Measurements from ENCODE around the gene YEATS4. TPM values are rescaled to one million over a fixed set of nuclear protein-coding genes. Genes with fewer than 3 reads are reported as not detected.

YEATS4 gene
- total and polyA plus RNA-seq, 2 experiments from 2014 or later, result 64.7 to 90.5 TPM

DNA sequence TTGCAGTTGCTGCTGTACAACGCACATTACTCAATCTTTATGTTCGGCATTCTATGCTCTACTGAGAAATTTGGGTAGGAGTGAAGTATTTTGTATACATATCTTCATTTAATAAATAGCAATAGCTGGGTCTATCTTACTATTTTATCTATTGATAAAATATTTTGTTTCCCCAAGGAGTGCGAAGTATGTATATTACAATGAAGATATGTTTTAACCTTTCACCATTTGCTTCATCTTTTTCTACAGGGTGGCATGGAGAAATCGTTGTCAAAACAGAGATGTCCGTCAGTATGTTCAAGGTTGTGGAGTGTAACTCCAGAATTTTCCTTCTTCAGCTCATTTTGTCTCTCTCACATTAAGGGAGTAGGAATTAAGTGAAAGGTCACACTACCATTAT is 6.6 kb upstream of the YEATS4 start:
- no peak for ATAC-seq
- Mint-ChIP-seq H3K27ac (no peak overlapping the region), H3K4me3 (no peak overlapping the region), H3K27me3 (ENCODE audit: insufficient read depth, low read depth, poor library complexity) (no peaks in the 10 kb centered on the region), H3K9me3 (no peaks in the 10 kb centered on the region), H3K4me1 (peaks cover 16% of the 10 kb centered on the region), H3K36me3 (ENCODE audit: low read depth) (no peaks in the 10 kb centered on the region)
- Histone ChIP-seq H3K4me3 (no peak overlapping the region), H3K79me2 (replicated peaks; ENCODE audit: insufficient read depth) (no peaks in the 10 kb centered on the region), H3K4me1 (ENCODE audit: insufficient read depth) (no peaks in the 10 kb centered on the region), H3K27me3 (ENCODE audit: insufficient read depth) (no peaks in the 10 kb centered on the region), H4K20me1 (replicated peaks; ENCODE audit: insufficient read depth) (no peaks in the 10 kb centered on the region), H3F3A (replicated peaks; ENCODE audit: low read depth) (no peaks in the 10 kb centered on the region), H3K27ac (ENCODE audit: low read depth) (no peak overlapping the region), H3K9me2 (ENCODE audit: insufficient read depth) (no peaks in the 10 kb centered on the region), H2AFZ (no peak overlapping the region), H3K4me2 (no peak overlapping the region), H3K36me3 (ENCODE audit: insufficient read depth) (no peaks in the 10 kb centered on the region)
- DNase-seq (ENCODE audit: low spot score), result no peak
- TF ChIP-seq ZNF114 (CRISPR knock-in tag; IDR thresholded peaks at IDR 0.05), result no peak
- no peak for TF ChIP-seq EZH2phosphoT487 (IDR thresholded peaks at IDR 0.05; ENCODE audit: unreplicated experiment)
- TF ChIP-seq ZNF331 (CRISPR knock-in tag; IDR thresholded peaks at IDR 0.05; ENCODE audit: low read depth), result no peak
- TF ChIP-seq, protein P1, sequence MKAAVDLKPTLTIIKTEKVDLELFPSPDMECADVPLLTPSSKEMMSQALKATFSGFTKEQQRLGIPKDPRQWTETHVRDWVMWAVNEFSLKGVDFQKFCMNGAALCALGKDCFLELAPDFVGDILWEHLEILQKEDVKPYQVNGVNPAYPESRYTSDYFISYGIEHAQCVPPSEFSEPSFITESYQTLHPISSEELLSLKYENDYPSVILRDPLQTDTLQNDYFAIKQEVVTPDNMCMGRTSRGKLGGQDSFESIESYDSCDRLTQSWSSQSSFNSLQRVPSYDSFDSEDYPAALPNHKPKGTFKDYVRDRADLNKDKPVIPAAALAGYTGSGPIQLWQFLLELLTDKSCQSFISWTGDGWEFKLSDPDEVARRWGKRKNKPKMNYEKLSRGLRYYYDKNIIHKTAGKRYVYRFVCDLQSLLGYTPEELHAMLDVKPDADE (IDR thresholded peaks at IDR 0.05), result no peak
- TF ChIP-seq EZH2 (IDR thresholded peaks at IDR 0.05; ENCODE audit: low read depth, unreplicated experiment), result no peak
- no peak for TF ChIP-seq CREB1 (CRISPR knock-in tag; IDR thresholded peaks at IDR 0.05; ENCODE audit: low read depth)
- no peak for TF ChIP-seq POLR2AphosphoS5 (IDR thresholded peaks at IDR 0.05; ENCODE audit: low read depth)
- no peak for TF ChIP-seq JUNB (IDR thresholded peaks at IDR 0.05; ENCODE audit: unreplicated experiment)
- TF ChIP-seq, protein P2, sequence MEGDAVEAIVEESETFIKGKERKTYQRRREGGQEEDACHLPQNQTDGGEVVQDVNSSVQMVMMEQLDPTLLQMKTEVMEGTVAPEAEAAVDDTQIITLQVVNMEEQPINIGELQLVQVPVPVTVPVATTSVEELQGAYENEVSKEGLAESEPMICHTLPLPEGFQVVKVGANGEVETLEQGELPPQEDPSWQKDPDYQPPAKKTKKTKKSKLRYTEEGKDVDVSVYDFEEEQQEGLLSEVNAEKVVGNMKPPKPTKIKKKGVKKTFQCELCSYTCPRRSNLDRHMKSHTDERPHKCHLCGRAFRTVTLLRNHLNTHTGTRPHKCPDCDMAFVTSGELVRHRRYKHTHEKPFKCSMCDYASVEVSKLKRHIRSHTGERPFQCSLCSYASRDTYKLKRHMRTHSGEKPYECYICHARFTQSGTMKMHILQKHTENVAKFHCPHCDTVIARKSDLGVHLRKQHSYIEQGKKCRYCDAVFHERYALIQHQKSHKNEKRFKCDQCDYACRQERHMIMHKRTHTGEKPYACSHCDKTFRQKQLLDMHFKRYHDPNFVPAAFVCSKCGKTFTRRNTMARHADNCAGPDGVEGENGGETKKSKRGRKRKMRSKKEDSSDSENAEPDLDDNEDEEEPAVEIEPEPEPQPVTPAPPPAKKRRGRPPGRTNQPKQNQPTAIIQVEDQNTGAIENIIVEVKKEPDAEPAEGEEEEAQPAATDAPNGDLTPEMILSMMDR (conservative IDR thresholded peaks at IDR 0.05; ENCODE audit: low read depth in 2 of 2), result no peak
- TF ChIP-seq, protein P3, sequence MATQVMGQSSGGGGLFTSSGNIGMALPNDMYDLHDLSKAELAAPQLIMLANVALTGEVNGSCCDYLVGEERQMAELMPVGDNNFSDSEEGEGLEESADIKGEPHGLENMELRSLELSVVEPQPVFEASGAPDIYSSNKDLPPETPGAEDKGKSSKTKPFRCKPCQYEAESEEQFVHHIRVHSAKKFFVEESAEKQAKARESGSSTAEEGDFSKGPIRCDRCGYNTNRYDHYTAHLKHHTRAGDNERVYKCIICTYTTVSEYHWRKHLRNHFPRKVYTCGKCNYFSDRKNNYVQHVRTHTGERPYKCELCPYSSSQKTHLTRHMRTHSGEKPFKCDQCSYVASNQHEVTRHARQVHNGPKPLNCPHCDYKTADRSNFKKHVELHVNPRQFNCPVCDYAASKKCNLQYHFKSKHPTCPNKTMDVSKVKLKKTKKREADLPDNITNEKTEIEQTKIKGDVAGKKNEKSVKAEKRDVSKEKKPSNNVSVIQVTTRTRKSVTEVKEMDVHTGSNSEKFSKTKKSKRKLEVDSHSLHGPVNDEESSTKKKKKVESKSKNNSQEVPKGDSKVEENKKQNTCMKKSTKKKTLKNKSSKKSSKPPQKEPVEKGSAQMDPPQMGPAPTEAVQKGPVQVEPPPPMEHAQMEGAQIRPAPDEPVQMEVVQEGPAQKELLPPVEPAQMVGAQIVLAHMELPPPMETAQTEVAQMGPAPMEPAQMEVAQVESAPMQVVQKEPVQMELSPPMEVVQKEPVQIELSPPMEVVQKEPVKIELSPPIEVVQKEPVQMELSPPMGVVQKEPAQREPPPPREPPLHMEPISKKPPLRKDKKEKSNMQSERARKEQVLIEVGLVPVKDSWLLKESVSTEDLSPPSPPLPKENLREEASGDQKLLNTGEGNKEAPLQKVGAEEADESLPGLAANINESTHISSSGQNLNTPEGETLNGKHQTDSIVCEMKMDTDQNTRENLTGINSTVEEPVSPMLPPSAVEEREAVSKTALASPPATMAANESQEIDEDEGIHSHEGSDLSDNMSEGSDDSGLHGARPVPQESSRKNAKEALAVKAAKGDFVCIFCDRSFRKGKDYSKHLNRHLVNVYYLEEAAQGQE (IDR thresholded peaks at IDR 0.05; ENCODE audit: unreplicated experiment), result no peak
- TF ChIP-seq, protein P4, sequence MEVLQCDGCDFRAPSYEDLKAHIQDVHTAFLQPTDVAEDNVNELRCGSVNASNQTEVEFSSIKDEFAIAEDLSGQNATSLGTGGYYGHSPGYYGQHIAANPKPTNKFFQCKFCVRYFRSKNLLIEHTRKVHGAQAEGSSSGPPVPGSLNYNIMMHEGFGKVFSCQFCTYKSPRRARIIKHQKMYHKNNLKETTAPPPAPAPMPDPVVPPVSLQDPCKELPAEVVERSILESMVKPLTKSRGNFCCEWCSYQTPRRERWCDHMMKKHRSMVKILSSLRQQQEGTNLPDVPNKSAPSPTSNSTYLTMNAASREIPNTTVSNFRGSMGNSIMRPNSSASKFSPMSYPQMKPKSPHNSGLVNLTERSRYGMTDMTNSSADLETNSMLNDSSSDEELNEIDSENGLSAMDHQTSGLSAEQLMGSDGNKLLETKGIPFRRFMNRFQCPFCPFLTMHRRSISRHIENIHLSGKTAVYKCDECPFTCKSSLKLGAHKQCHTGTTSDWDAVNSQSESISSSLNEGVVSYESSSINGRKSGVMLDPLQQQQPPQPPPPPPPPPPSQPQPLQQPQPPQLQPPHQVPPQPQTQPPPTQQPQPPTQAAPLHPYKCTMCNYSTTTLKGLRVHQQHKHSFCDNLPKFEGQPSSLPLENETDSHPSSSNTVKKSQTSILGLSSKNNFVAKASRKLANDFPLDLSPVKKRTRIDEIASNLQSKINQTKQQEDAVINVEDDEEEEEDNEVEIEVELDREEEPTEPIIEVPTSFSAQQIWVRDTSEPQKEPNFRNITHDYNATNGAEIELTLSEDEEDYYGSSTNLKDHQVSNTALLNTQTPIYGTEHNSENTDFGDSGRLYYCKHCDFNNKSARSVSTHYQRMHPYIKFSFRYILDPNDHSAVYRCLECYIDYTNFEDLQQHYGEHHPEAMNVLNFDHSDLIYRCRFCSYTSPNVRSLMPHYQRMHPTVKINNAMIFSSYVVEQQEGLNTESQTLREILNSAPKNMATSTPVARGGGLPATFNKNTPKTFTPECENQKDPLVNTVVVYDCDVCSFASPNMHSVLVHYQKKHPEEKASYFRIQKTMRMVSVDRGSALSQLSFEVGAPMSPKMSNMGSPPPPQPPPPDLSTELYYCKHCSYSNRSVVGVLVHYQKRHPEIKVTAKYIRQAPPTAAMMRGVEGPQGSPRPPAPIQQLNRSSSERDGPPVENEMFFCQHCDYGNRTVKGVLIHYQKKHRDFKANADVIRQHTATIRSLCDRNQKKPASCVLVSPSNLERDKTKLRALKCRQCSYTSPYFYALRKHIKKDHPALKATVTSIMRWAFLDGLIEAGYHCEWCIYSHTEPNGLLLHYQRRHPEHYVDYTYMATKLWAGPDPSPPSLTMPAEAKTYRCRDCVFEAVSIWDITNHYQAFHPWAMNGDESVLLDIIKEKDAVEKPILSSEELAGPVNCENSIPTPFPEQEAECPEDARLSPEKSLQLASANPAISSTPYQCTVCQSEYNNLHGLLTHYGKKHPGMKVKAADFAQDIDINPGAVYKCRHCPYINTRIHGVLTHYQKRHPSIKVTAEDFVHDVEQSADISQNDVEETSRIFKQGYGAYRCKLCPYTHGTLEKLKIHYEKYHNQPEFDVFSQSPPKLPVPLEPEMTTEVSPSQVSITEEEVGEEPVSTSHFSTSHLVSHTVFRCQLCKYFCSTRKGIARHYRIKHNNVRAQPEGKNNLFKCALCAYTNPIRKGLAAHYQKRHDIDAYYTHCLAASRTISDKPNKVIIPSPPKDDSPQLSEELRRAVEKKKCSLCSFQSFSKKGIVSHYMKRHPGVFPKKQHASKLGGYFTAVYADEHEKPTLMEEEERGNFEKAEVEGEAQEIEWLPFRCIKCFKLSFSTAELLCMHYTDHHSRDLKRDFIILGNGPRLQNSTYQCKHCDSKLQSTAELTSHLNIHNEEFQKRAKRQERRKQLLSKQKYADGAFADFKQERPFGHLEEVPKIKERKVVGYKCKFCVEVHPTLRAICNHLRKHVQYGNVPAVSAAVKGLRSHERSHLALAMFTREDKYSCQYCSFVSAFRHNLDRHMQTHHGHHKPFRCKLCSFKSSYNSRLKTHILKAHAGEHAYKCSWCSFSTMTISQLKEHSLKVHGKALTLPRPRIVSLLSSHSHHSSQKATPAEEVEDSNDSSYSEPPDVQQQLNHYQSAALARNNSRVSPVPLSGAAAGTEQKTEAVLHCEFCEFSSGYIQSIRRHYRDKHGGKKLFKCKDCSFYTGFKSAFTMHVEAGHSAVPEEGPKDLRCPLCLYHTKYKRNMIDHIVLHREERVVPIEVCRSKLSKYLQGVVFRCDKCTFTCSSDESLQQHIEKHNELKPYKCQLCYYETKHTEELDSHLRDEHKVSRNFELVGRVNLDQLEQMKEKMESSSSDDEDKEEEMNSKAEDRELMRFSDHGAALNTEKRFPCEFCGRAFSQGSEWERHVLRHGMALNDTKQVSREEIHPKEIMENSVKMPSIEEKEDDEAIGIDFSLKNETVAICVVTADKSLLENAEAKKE (CRISPR knock-in tag; IDR thresholded peaks at IDR 0.05), result no peak
- TF ChIP-seq STAT1 (IDR thresholded peaks at IDR 0.05; ENCODE audit: unreplicated experiment), result no peak
- TF ChIP-seq NANOG (IDR thresholded peaks at IDR 0.05; ENCODE audit: borderline replicate concordance), result no peak
